NCI-H2196 (cell line): ENCODE measurements around the gene CASKIN1.

ENCODE experiments used
- DNase-seq: peaks from one replicate; lab custom pipeline; 2025; ENCODE audit not compliant: unreplicated experiment; lab: John Stamatoyannopoulos, UW

The CASKIN1 gene

GRCh38 chr16:2196162-2196980 is at the start of gene CASKIN1:
TSS of gene CASKIN1 (minus strand) at chr16:2196605. CDS start at chr16:2196432, 173 bp downstream.
- peak; percentile 37 for DNase-seq

- no peak for DNase-seq
Observed at GRCh38 chr16:2244926-2245795, 48.8 kb upstream of the CASKIN1 start.

GRCh38 chr16:2244301-2244700 is 47.9 kb upstream of the CASKIN1 start:
- DNase-seq, result no peak

- no peak for DNase-seq
Observed at GRCh38 chr16:2243781-2244180, 47.4 kb upstream of the CASKIN1 start.

GRCh38 chr16:2243031-2243528 is 46.7 kb upstream of the CASKIN1 start:
- DNase-seq, result no peak

- no peak for DNase-seq
Observed at GRCh38 chr16:2242598-2242997, 46.2 kb upstream of the CASKIN1 start.

- peak; percentile 12 for DNase-seq
Observed at GRCh38 chr16:2240331-2240730, 43.9 kb upstream of the CASKIN1 start.

GRCh38 chr16:2238838-2239675 is 42.7 kb upstream of the CASKIN1 start:
- DNase-seq, result no peak

GRCh38 chr16:2238150-2238837 is 41.9 kb upstream of the CASKIN1 start:
- no peak for DNase-seq

- no peak for DNase-seq
Observed at GRCh38 chr16:2237493-2238149, 41.2 kb upstream of the CASKIN1 start.

- DNase-seq, result no peak
Observed at GRCh38 chr16:2237102-2237482, 40.7 kb upstream of the CASKIN1 start.

- DNase-seq, result no peak
Observed at GRCh38 chr16:2236337-2237101, 40.1 kb upstream of the CASKIN1 start, which contains the start of gene DNASE1L2. TSS of gene DNASE1L2 (plus strand) at chr16:2236444. CDS start at chr16:2236817, 373 bp downstream.

GRCh38 chr16:2235695-2236336 is 39.4 kb upstream of the CASKIN1 start:
- peak; percentile 85 for DNase-seq

- DNase-seq, result no peak
Observed at GRCh38 chr16:2235234-2235651, 38.8 kb upstream of the CASKIN1 start.

GRCh38 chr16:2234813-2235170 is 38.4 kb upstream of the CASKIN1 start:
- no peak for DNase-seq

- peak; percentile 91 for DNase-seq
Observed at GRCh38 chr16:2233872-2234812, 37.7 kb upstream of the CASKIN1 start.

GRCh38 chr16:2233046-2233775 is 36.8 kb upstream of the CASKIN1 start:
- DNase-seq, result no peak
